ENCODE results near the gene RPS27A.
"Not testable (repeated sequence)": the region's sequence is repeated elsewhere in the genome, so short reads cannot be mapped to it uniquely, and the experiment has no call there.

Gene RPS27A

DNA sequence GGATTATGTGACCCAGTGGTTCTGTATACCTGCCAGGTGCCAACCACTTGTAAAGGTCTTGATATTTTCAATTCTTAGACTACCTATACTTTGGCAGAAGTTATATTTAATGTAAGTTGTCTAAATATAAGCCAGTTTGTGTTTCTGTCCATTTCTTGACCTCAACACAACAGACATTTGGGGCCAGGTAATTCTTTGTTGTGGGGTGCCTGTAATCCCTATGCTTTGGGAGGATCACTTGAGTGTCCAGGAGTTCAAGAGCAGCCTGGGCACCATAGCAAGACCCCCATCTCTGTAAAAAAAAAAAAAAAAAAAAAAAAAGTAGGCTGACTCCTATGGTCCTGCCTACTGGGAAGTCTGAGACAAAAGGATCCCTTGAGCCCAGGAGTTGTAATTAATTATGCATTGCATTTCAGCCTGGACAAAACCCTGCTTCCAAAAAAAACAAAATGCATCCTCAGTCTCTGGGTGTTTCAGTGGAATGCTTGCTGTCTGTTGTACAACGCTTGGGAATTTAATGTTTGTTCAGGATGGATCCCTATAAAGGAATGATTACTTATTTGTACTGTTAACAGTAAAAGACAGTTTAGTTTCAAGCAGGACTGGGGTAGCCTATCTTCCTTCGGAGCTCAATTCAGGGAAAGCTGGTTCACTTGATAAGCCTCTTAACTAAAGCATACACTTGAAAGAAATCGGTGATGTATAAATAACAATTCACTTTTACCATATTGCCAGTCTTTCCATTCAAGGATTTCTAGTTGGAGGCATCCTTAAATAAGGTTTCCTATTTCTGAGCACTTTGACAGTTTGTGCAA is 3.4 kb downstream of the RPS27A start:
- Mint-ChIP-seq H3K4me1 (peaks cover 29% of the 10 kb centered on the region), H3K27me3 (ENCODE audit: low read depth, poor library complexity) (no peaks in the 10 kb centered on the region), H3K9me3 (no peaks in the 10 kb centered on the region), H3K4me3 (no peak overlapping the region), H3K36me3 (ENCODE audit: low read depth) (peaks cover 28% of the 10 kb centered on the region), H3K27ac (peak overlapping the region; percentile 29)
- DNase-seq = no peak
- TF ChIP-seq, protein P1, sequence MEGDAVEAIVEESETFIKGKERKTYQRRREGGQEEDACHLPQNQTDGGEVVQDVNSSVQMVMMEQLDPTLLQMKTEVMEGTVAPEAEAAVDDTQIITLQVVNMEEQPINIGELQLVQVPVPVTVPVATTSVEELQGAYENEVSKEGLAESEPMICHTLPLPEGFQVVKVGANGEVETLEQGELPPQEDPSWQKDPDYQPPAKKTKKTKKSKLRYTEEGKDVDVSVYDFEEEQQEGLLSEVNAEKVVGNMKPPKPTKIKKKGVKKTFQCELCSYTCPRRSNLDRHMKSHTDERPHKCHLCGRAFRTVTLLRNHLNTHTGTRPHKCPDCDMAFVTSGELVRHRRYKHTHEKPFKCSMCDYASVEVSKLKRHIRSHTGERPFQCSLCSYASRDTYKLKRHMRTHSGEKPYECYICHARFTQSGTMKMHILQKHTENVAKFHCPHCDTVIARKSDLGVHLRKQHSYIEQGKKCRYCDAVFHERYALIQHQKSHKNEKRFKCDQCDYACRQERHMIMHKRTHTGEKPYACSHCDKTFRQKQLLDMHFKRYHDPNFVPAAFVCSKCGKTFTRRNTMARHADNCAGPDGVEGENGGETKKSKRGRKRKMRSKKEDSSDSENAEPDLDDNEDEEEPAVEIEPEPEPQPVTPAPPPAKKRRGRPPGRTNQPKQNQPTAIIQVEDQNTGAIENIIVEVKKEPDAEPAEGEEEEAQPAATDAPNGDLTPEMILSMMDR (IDR thresholded peaks at IDR 0.05) = no peak

GRCh38 chr2:55236992-55237543 is 4.6 kb downstream of the RPS27A start:
- Mint-ChIP-seq H3K4me1 (peaks cover 20% of the 10 kb centered on the region), H3K9me3 (no peaks in the 10 kb centered on the region), H3K27me3 (ENCODE audit: low read depth, poor library complexity) (no peaks in the 10 kb centered on the region), H3K36me3 (ENCODE audit: low read depth) (peaks cover 28% of the 10 kb centered on the region), H3K27ac (no peak overlapping the region), H3K4me3 (no peak overlapping the region)
- DNase-seq = no peak
- TF ChIP-seq, protein P1 (IDR thresholded peaks at IDR 0.05) = no peak

- peaks cover 25% of the 10 kb centered on the region for H3K36me3 Mint-ChIP-seq (ENCODE audit: low read depth)
- DNase-seq = no peak
- no peaks in the 10 kb centered on the region for H3K9me3 Mint-ChIP-seq
- no peaks in the 10 kb centered on the region for H3K27me3 Mint-ChIP-seq (ENCODE audit: low read depth, poor library complexity)
- peaks cover under 1% of the 10 kb centered on the region for H3K4me1 Mint-ChIP-seq
- TF ChIP-seq, protein P1 (IDR thresholded peaks at IDR 0.05) = no peak
- no peak overlapping the region for H3K27ac Mint-ChIP-seq
- H3K4me3 Mint-ChIP-seq = no peak overlapping the region
Measured at GRCh38 chr2:55239656-55240222, 7.3 kb downstream of the RPS27A start.

DNA sequence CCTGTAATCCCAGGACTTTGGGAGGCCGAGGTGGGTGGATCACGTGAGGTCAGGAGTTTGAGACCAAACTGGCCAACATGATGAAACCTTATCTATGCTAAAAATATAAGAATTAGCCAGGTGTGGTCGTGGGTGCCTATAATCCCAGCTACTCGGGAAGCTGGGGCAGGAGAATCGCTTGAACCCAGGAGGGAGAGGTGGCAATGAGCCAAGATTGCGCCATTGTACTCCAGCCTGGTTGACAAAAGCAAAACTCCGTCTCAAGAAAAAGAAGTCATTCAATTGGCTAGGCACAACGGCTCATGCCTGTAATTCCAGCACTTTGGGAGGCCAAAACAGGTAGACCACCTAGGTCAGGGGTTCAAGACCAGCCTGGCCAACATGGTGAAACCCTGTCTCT is 9.1 kb downstream of the RPS27A start:
- H3K9me3 Mint-ChIP-seq; H3K4me3 Mint-ChIP-seq; H3K27ac Mint-ChIP-seq; H3K4me1 Mint-ChIP-seq; DNase-seq; H3K27me3 Mint-ChIP-seq (ENCODE audit: low read depth, poor library complexity): not testable (repeated sequence)
- H3K36me3 Mint-ChIP-seq (ENCODE audit: low read depth) = peaks cover 27% of the 10 kb centered on the region

DNA sequence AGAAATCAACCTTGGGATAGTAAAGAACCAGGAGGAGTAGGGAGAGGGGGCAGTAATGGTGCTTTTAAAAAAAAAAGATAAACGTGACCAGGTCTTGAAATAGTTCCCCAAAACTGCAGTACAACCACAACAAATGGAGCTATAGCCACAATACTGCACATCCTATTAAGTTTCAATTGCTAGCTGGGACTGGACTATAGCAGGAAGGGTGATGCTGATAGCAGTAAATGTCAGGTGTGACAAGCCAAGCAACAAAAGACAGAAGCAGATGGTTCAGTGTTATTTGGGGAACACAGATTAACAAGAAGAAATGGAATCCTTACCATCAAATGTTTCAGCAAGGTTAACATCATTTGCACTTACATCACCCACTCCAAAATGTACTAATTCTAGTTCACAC is 10.1 kb downstream of the RPS27A start:
- TF ChIP-seq, protein P1 (IDR thresholded peaks at IDR 0.05) = no peak
- no peak overlapping the region for H3K4me3 Mint-ChIP-seq
- no peaks in the 10 kb centered on the region for H3K9me3 Mint-ChIP-seq
- H3K27ac Mint-ChIP-seq = no peak overlapping the region
- H3K27me3 Mint-ChIP-seq (ENCODE audit: low read depth, poor library complexity) = no peaks in the 10 kb centered on the region
- peaks cover 33% of the 10 kb centered on the region for H3K36me3 Mint-ChIP-seq (ENCODE audit: low read depth)
- no peak for DNase-seq
- no peaks in the 10 kb centered on the region for H3K4me1 Mint-ChIP-seq

DNA sequence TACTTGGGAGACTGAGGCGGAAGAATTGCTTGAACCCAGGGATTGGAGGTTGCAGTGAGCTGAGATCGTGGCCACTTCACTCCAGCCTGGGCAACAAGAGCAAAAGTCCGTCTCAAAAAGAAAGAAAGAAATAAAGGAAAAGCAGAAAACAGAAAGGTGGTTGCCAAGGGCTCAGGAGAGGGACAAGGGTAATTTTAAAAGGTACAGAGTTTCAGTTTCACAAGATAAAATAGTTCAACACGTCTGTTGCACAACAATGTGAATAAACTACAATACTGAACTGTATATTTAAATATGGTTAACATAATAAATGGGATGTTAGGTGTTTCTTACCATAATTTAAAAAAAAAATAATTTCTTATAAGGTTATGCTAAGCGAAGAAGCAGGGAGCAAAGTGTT is 12.9 kb downstream of the RPS27A start:
- Mint-ChIP-seq H3K27me3 (ENCODE audit: low read depth, poor library complexity) (no peaks in the 10 kb centered on the region), H3K9me3 (no peaks in the 10 kb centered on the region), H3K36me3 (ENCODE audit: low read depth) (peaks cover 34% of the 10 kb centered on the region), H3K27ac (peak overlapping the region; percentile 87), H3K4me1 (no peaks in the 10 kb centered on the region), H3K4me3 (no peak overlapping the region)
- DNase-seq = no peak
- TF ChIP-seq, protein P1 (IDR thresholded peaks at IDR 0.05) = no peak

Data from nephron progenitor cell (in vitro differentiated cells).